SK-N-MC (cell line): ENCODE results near the gene PRG2.

Source experiments
- EZH2 ChIP-seq: fragments of 200-600 bp; sonication (generic); IDR thresholded peaks from one replicate; pipeline ENCODE4 v1.6.1; 2017; ENCODE audit warnings: antibody characterized with exemption
- POLR2AphosphoS5 ChIP-seq: IDR thresholded peaks from 2 replicates; pipeline ENCODE4 v1.6.1; 2012; ENCODE audit warnings: mild to moderate bottlenecking, low read depth, low read length, borderline replicate concordance

DNA sequence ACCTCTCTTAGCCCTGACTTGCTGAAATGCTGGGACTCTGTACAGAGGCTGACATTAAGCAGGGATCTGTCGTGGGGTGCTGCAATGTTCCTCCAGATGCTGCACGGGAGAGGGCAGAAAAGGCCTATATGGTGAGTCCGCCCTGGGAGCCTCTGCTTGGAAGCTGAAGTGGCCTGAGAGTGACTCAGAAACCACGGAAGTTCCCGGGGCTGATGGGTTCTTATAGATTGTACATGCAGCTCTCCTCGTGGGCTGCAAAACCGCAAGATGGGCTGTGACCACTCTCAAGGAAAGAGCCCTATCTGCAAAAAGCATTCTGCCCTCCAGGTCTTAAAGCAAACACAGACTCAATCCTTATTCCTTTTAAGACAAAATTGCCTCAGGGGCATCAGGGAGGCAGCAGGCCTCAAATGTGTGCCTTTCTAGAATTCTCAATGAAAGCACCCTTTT is 42.3 kb upstream of the PRG2 start:
- TF ChIP-seq POLR2AphosphoS5 (no peak), EZH2 (no peak)
